K562 (cell line): ENCODE data around the gene CIB2. TPM values are rescaled to one million over a fixed set of nuclear protein-coding genes. Genes with fewer than 3 reads are reported as not detected.
A peak's percentile ranks its signal among the peaks of the same experiment; 100 is the strongest.

Experiments used
- ARID2 ChIP-seq: fragments of 450-650 bp; IDR thresholded peaks from 2 replicates; pipeline ENCODE4 v1.6.1; 2017; ENCODE audit warnings: antibody characterized with exemption, mild to moderate bottlenecking
- ATF6 ChIP-seq: sonication (generic); formaldehyde crosslinking; IDR thresholded peaks from 2 replicates; pipeline ENCODE4 v1.4.0; 2020; ENCODE audit warnings: mild to moderate bottlenecking, missing genetic modification reagents
- CEBPB ChIP-seq: fragments of 450-650 bp; IDR thresholded peaks from 2 replicates; pipeline ENCODE4 v1.6.1; 2016; ENCODE audit warnings: missing genetic modification characterization, missing compliant biosample characterization
- DACH1 ChIP-seq: fragments of 450-650 bp; IDR thresholded peaks from 2 replicates; pipeline ENCODE4 v1.6.1; 2018; ENCODE audit not compliant: partially characterized antibody
- ELF4 ChIP-seq: fragments of 450-650 bp; formaldehyde crosslinking; IDR thresholded peaks from 2 replicates; pipeline ENCODE4 v1.4.0; 2022; ENCODE audit warnings: missing genetic modification characterization
- ELK1 ChIP-seq: sonication (generic); formaldehyde crosslinking; IDR thresholded peaks from 2 replicates; pipeline ENCODE4 v1.8.1; 2022; ENCODE audit warnings: missing genetic modification reagents
- FOXA3 ChIP-seq, 2 experiments: fragments of 450-650 bp in 1 of 2; sonication (generic) in 1 of 2; formaldehyde crosslinking; IDR thresholded peaks in 1 of 2; conservative IDR thresholded peaks in 1 of 2; 2 replicates each; pipeline versions ENCODE4 v1.4.0 to v1.8.0; 2020 to 2022; ENCODE audit warnings: mild to moderate bottlenecking in 2 of 2, missing genetic modification reagents in 1 of 2
- KAT7 ChIP-seq: sonication (generic); formaldehyde crosslinking; IDR thresholded peaks from 2 replicates; pipeline ENCODE4 v1.8.0; 2022; ENCODE audit warnings: missing genetic modification reagents, mild to moderate bottlenecking, borderline replicate concordance
- PHF21A ChIP-seq: fragments of 450-650 bp; IDR thresholded peaks from 2 replicates; pipeline ENCODE4 v1.6.1; 2017; ENCODE audit warnings: low read depth, borderline replicate concordance
- PRDM10 ChIP-seq: fragments of 450-650 bp; IDR thresholded peaks from 2 replicates; pipeline ENCODE4 v1.6.1; 2018; ENCODE audit not compliant: partially characterized antibody
- PURB ChIP-seq: sonication (generic); formaldehyde crosslinking; IDR thresholded peaks from 2 replicates; pipeline ENCODE4 v1.9.0; 2021; ENCODE audit warnings: low read depth, mild to moderate bottlenecking, missing genetic modification reagents
- RBBP5 ChIP-seq: fragments of 200-600 bp; sonication (generic); IDR thresholded peaks from 2 replicates; pipeline ENCODE4 v1.6.1; 2012; ENCODE audit warnings: borderline replicate concordance, mild to moderate bottlenecking, low read length, control low read depth, inconsistent platforms; ENCODE audit not compliant: insufficient read depth, poor library complexity, severe bottlenecking
- RNF2 ChIP-seq: sonication (generic); IDR thresholded peaks from 2 replicates; pipeline ENCODE4 v1.6.1; 2016
- SIN3A ChIP-seq, 2 experiments: fragments of 150-350 bp in 1 of 2; IDR thresholded peaks; 2 replicates each; pipeline ENCODE4 v1.6.1; 2011 to 2016; ENCODE audit warnings: borderline replicate concordance in 2 of 2, low read depth in 2 of 2, low read length in 2 of 2, mild to moderate bottlenecking in 2 of 2, moderate library complexity in 2 of 2; ENCODE audit not compliant: control insufficient read depth in 1 of 2
- SRF ChIP-seq, 2 experiments: fragments of 250-450, 450-650 bp in 1 of 2; sonication (Bioruptor Pico) in 1 of 2; sonication (generic) in 1 of 2; formaldehyde crosslinking; IDR thresholded peaks; 2 replicates each; pipeline versions ENCODE4 v1.5.0 to v1.5.1; 2020 to 2022; ENCODE audit warnings: mild to moderate bottlenecking in 1 of 2, missing genetic modification reagents in 1 of 2
- SRSF9 ChIP-seq: fragments of 200-400 bp; formaldehyde crosslinking; IDR thresholded peaks from 2 replicates; pipeline ENCODE4 v1.6.1; 2017; ENCODE audit warnings: low read depth, low read length, borderline replicate concordance
- TRIM28 ChIP-seq: fragments of 450-650 bp; IDR thresholded peaks from 2 replicates; pipeline ENCODE4 v1.6.1; 2017
- ZBTB7A ChIP-seq: IDR thresholded peaks from 2 replicates; pipeline ENCODE4 v1.6.1; 2011; ENCODE audit warnings: low read depth, mild to moderate bottlenecking, low read length, moderate library complexity, borderline replicate concordance; ENCODE audit not compliant: control insufficient read depth
- ZNF133 ChIP-seq: fragments of 250-450 bp; sonication (Bioruptor Pico); IDR thresholded peaks from 2 replicates; pipeline ENCODE4 v1.4.0; 2020; ENCODE audit warnings: mild to moderate bottlenecking
- ZNF263 ChIP-seq: sonication (generic); formaldehyde crosslinking; IDR thresholded peaks from 2 replicates; pipeline ENCODE4 v1.8.0; 2022; ENCODE audit warnings: mild to moderate bottlenecking, missing genetic modification reagents, borderline replicate concordance
- ZNF282 ChIP-seq: sonication (generic); formaldehyde crosslinking; IDR thresholded peaks from 2 replicates; pipeline ENCODE4 v1.8.1; 2023; ENCODE audit warnings: missing genetic modification reagents
- ZNF583 ChIP-seq: fragments of 250-450 bp; sonication (Bioruptor Pico); IDR thresholded peaks from 2 replicates; pipeline ENCODE4 v1.4.0; 2020
- ZSCAN29 ChIP-seq: fragments of 450-650 bp; IDR thresholded peaks from 2 replicates; pipeline ENCODE4 v1.6.1; 2017
- polyA plus RNA-seq, 8 experiments: library from polyadenylated mRNA; depleted of rRNA in 4 of 8; stranded (reverse) in 5 of 8; unstranded in 3 of 8; fragments of >200 nt; fragmentation: Nextera tagmentation in 2 of 8; fragmentation: Illumina TruSeq in 1 of 8; extraction: Ambion mirVana in 2 of 8; extraction: Trizol in 1 of 8; gene quantifications; 2 replicates each; pipeline versions ENCODE4 v1.2.1 to v1.2.3, GENCODE V29; 2011 to 2014; ENCODE audit warnings: inconsistent platforms in 1 of 8, missing spikeins in 1 of 8
- total RNA-seq, 7 experiments: library from RNA; depleted of rRNA in 6 of 7; stranded (reverse); fragments of >200 nt in 6 of 7; fragmentation: Illumina TruSeq in 2 of 7; extraction: Trizol in 2 of 7; gene quantifications; 2 replicates each; pipeline versions ENCODE4 v1.2.1 to v1.2.3, GENCODE V29; 2011 to 2021; ENCODE audit warnings: low replicate concordance in 1 of 7

CIB2 gene
- total and polyA plus RNA-seq, 9 of the 15 experiments (the other 6 are each of a cell fraction or from before 2014, with no cell fraction given): 1.5 to 37.4 (median 19.4) TPM

GRCh38 chr15:78148392-78149067 is 17.3 kb upstream of the CIB2 start (continued):
- TF ChIP-seq PHF21A (no peak), CEBPB (tag) (peak; percentile 71), PRDM10 (no peak), RBBP5 (peak; percentile 14), ZSCAN29 (no peak), SRF (CRISPR knock-in tag; IDR thresholded peaks at IDR 0.05) (no peak), SIN3A (IDR thresholded peaks at IDR 0.05; ENCODE audit: borderline replicate concordance in 2 of 2, control insufficient read depth in 1 of 2, low read depth in 2 of 2, low read length in 2 of 2) (no peak), ZNF133 (CRISPR knock-in tag) (no peak), TRIM28 (0 out of 2 replicates have a peak, but pooled peaks have one; percentile 42), DACH1 (no peak), ATF6 (0 out of 2 replicates have a peak, but pooled peaks have one; percentile 35), PURB (CRISPR knock-in tag) (no peak), KAT7 (CRISPR knock-in tag) (no peak), SRSF9 (no peak), ARID2 (no peak), ZNF263 (CRISPR knock-in tag) (no peak), ELF4 (CRISPR knock-in tag) (no peak), ZBTB7A (no peak), ZNF282 (CRISPR knock-in tag) (no peak), ELK1 (CRISPR knock-in tag) (no peak), FOXA3 (CRISPR knock-in tag; conservative IDR thresholded peaks at IDR 0.05 in 1 of 2, IDR thresholded peaks at IDR 0.05 in 1 of 2) (no peak), RNF2 (no peak), ZNF583 (no peak)
